PC-9 (cell line): ENCODE data around the gene BICRAL. TPM values are rescaled to one million over a fixed set of nuclear protein-coding genes. Genes with fewer than 3 reads are reported as not detected.

ENCODE experiments used
- BruUV-seq: library from RNA; stranded (reverse); fragments of 400-500 nt; replicated peaks from 2 replicates; lab custom pipeline; 2021; lab: Mats Ljungman, UMichigan
- CTCF ChIA-PET: fragments of 300-600 bp; sonication (Branson Sonifier 250); formaldehyde crosslinking; loops from one replicate; lab custom pipeline; 2022; ENCODE audit warnings: antibody characterized with exemption; lab: Charles Lee
- POLR2A ChIA-PET: fragments of 300-600 bp; sonication (Branson Sonifier 250); formaldehyde crosslinking; loops from one replicate; lab custom pipeline; 2022; ENCODE audit warnings: antibody characterized with exemption; ENCODE audit not compliant: unreplicated experiment; lab: Charles Lee
- DNase-seq, 2 experiments: peaks; one replicate each; pipeline versions ENCODE4 v3.0.0 to v3.0.0-alpha.2; 2015 to 2022; ENCODE audit warnings: mixed read lengths in 1 of 2
- H2AFZ ChIP-seq: fragments of 200-600 bp; sonication (generic); 2 replicates; pipeline ENCODE4 v1.8.1; 2017; ENCODE audit warnings: antibody characterized with exemption
- H3F3A ChIP-seq: fragments of 200-600 bp; sonication (generic); 2 replicates; pipeline ENCODE4 v1.8.1; 2017; ENCODE audit warnings: antibody characterized with exemption, mild to moderate bottlenecking, low read depth; ENCODE audit not compliant: insufficient read depth
- H3K27ac ChIP-seq: fragments of 200-600 bp; sonication (generic); 2 replicates; pipeline ENCODE4 v1.6.1; 2016; ENCODE audit warnings: mixed run types
- H3K27me3 ChIP-seq: fragments of 200-600 bp; sonication (generic); 2 replicates; pipeline ENCODE4 v1.6.1; 2016; ENCODE audit warnings: low read depth, mixed run types; ENCODE audit not compliant: insufficient read depth
- H3K36me3 ChIP-seq: fragments of 200-600 bp; sonication (generic); 2 replicates; pipeline ENCODE4 v1.6.1; 2016; ENCODE audit warnings: low read depth, mixed run types
- H3K4me1 ChIP-seq: fragments of 200-600 bp; sonication (generic); replicated peaks from 2 replicates; pipeline ENCODE4 v1.6.1; 2016; ENCODE audit warnings: mixed run types; ENCODE audit not compliant: insufficient read depth
- H3K4me2 ChIP-seq: fragments of 200-600 bp; sonication (generic); 2 replicates; pipeline ENCODE4 v1.6.1; 2017; ENCODE audit warnings: mixed run types
- H3K4me3 ChIP-seq: fragments of 200-600 bp; sonication (generic); 2 replicates; pipeline ENCODE4 v1.6.1; 2016; ENCODE audit warnings: mixed run types
- H3K79me2 ChIP-seq: fragments of 200-600 bp; sonication (generic); 2 replicates; pipeline ENCODE4 v1.6.1; 2017; ENCODE audit warnings: low read depth, mixed run types
- H3K9me2 ChIP-seq: fragments of 200-600 bp; sonication (generic); 2 replicates; pipeline ENCODE4 v1.8.1; 2017; ENCODE audit warnings: mild to moderate bottlenecking; ENCODE audit not compliant: insufficient read depth
- H3K9me3 ChIP-seq: fragments of 200-600 bp; sonication (generic); 2 replicates; pipeline ENCODE4 v1.8.1; 2016; ENCODE audit warnings: low read depth; ENCODE audit not compliant: insufficient read depth
- H4K20me1 ChIP-seq: fragments of 200-600 bp; sonication (generic); 2 replicates; pipeline ENCODE4 v1.8.1; 2017; ENCODE audit not compliant: insufficient read depth
- EZH2 ChIP-seq: fragments of 200-600 bp; sonication (generic); IDR thresholded peaks from 2 replicates; pipeline ENCODE4 v1.8.0; 2017; ENCODE audit warnings: antibody characterized with exemption, low read depth
- intact Hi-C: fragments of 100-400 bp; cut with micrococcal nuclease; formaldehyde crosslinking; loops from one replicate; pipeline ENCODE4 v1.10.0; 2022; ENCODE audit not compliant: unreplicated experiment
- total RNA-seq: library from RNA; stranded (reverse); gene quantifications from 2 replicates; pipeline ENCODE4 v1.2.3, GENCODE V29; 2021
- TF ChIP-seq, protein P1 (sequence below): fragments of 200-600 bp; sonication (generic); conservative IDR thresholded peaks from 2 replicates; pipeline ENCODE4 v1.6.1; 2017; ENCODE audit warnings: mixed run types, antibody characterized with exemption, mild to moderate bottlenecking, moderate library complexity

Gene BICRAL
- total RNA-seq, 1 experiment from 2014 or later = 12.9 TPM

DNA sequence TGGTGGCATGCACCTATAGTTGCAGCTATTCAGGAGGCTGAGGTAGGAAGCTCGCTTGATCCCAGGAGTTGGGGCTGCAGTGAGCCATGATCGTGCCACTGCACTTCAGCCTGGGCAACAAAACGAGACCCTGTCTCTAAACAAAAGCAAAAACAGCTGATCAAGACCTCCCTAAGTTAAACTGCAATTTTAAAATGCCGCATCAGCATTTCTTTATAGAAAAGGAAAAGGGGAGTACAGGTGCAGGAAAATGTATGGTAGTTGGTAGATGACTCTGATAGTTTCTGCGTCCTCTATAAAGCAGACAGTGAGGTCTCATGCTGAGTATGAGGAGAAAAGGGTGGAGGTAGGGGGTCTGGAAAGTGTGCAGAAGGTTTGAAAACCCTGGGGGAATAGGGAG, 27.1 kb upstream of the BICRAL start:
- no peak overlapping the region for H3K4me3 ChIP-seq
- TF ChIP-seq, protein P1, sequence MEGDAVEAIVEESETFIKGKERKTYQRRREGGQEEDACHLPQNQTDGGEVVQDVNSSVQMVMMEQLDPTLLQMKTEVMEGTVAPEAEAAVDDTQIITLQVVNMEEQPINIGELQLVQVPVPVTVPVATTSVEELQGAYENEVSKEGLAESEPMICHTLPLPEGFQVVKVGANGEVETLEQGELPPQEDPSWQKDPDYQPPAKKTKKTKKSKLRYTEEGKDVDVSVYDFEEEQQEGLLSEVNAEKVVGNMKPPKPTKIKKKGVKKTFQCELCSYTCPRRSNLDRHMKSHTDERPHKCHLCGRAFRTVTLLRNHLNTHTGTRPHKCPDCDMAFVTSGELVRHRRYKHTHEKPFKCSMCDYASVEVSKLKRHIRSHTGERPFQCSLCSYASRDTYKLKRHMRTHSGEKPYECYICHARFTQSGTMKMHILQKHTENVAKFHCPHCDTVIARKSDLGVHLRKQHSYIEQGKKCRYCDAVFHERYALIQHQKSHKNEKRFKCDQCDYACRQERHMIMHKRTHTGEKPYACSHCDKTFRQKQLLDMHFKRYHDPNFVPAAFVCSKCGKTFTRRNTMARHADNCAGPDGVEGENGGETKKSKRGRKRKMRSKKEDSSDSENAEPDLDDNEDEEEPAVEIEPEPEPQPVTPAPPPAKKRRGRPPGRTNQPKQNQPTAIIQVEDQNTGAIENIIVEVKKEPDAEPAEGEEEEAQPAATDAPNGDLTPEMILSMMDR = no peak
- no peak for TF ChIP-seq EZH2
- H3K9me3 ChIP-seq = no peaks in the 10 kb centered on the region
- DNase-seq = no peak
- intact Hi-C loops = no loop called here
- H3K27ac ChIP-seq = no peak overlapping the region
- no peak overlapping the region for H3K4me2 ChIP-seq
- H3K4me1 ChIP-seq = no peaks in the 10 kb centered on the region
- H3K79me2 ChIP-seq = no peaks in the 10 kb centered on the region
- no TSS peak for BruUV-seq
- H3K9me2 ChIP-seq = no peaks in the 10 kb centered on the region
- H3K36me3 ChIP-seq = no peaks in the 10 kb centered on the region
- ChIA-PET POLR2A (no interaction called here), CTCF (no interaction called here)
- no peaks in the 10 kb centered on the region for H4K20me1 ChIP-seq
- no peaks in the 10 kb centered on the region for H3K27me3 ChIP-seq
- peaks cover 4% of the 10 kb centered on the region; the same call in 1 of the 2 replicates for H3F3A ChIP-seq
- H2AFZ ChIP-seq = no peak overlapping the region

DNA sequence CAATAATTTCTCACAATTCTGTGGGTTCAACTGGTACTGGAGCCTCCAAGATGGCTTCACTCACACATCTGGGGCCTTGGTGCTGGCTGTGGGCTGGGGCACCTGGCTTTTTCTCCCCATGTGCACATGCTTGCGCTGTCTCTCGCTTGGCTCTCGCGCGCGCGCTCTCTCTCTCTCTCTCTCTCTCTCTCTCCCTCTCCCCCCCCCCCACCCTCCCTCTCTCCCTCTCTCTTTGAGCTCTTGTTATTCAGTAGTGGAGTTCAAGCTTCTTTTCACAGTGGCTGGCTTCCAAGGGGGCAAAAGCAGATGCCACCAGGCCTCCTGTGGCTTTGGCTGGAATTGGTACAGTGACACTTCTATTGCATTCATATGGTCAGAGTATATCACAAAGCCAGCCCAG, 25.1 kb upstream of the BICRAL start:
- CTCF ChIA-PET = no interaction called here

DNA sequence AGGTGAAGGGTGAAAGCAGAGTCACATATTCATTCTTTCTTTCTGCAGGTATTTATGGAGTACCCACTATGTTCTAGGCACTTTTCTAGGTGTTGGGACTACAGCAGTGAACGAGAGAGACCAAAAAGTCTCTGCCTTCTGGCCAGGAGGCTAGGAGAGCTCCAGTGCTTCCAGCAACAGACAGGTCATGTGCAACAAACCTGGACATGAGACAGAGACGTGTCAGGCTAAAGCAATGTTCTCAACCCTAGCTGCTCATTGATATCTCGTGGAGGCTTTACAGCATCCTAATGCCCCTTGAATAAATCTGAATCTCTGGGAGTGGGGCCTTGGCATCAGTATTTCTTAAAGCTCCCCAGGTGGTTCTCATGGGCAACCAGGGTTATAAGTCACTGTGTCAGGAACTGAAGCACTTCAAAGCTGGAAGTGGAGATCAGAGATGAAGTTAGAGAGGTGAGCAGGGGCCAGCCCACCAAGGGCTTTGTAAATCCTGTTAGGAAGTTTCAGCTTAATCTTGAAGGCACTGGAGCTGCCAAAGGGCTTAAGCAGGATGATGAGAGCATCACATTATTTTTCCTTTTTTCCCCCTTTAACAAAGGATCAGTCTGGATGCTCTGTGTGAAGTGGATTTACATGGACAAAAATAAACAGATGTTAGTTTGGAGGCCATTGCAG, 23.0 kb upstream of the BICRAL start:
- Histone ChIP-seq H2AFZ (no peak overlapping the region), H3F3A (peaks cover 8% of the 10 kb centered on the region; the same call in 1 of the 2 replicates), H3K36me3 (no peaks in the 10 kb centered on the region), H4K20me1 (no peaks in the 10 kb centered on the region), H3K9me2 (no peaks in the 10 kb centered on the region), H3K4me2 (no peak overlapping the region), H3K4me1 (no peaks in the 10 kb centered on the region), H3K79me2 (no peaks in the 10 kb centered on the region), H3K9me3 (no peaks in the 10 kb centered on the region), H3K27ac (no peak overlapping the region), H3K27me3 (no peaks in the 10 kb centered on the region), H3K4me3 (no peak overlapping the region)
- TF ChIP-seq EZH2 = no peak
- TF ChIP-seq, protein P1 = no peak
- intact Hi-C loops = no loop called here
- BruUV-seq = no TSS peak
- ChIA-PET POLR2A (no interaction called here), CTCF (no interaction called here)
- no peak for DNase-seq

More for the DNA sequence above, 25.1 kb upstream of the BICRAL start:
- H3F3A ChIP-seq = peaks cover 4% of the 10 kb centered on the region; the same call in 1 of the 2 replicates
- no peaks in the 10 kb centered on the region for H3K36me3 ChIP-seq
- no peak overlapping the region for H3K27ac ChIP-seq
- no peak for DNase-seq
- H3K9me3 ChIP-seq = no peaks in the 10 kb centered on the region
- H4K20me1 ChIP-seq = no peaks in the 10 kb centered on the region
- no peaks in the 10 kb centered on the region for H3K27me3 ChIP-seq
- H2AFZ ChIP-seq = no peak overlapping the region
- H3K4me1 ChIP-seq = no peaks in the 10 kb centered on the region
- no TSS peak for BruUV-seq
- no peak overlapping the region for H3K4me3 ChIP-seq
- no peak for TF ChIP-seq EZH2
- TF ChIP-seq, protein P1 = no peak
- H3K9me2 ChIP-seq = no peaks in the 10 kb centered on the region
- intact Hi-C loops = no loop called here
- H3K4me2 ChIP-seq = no peak overlapping the region
- no peaks in the 10 kb centered on the region for H3K79me2 ChIP-seq
- POLR2A ChIA-PET = no interaction called here
